Upper lobe of left lung (tissue), 6 donors: ENCODE results near the gene SKOR1. TPM values are rescaled to one million over a fixed set of nuclear protein-coding genes. Genes with fewer than 3 reads are reported as not detected.

Experiments used
- ATAC-seq, 2 donors: fragments of 200-7000 bp; cut with Tn5 transposase; one replicate each; pipeline ENCODE4 v1.9.1; 2022; ENCODE audit warnings: mild to moderate bottlenecking in 2 of 2, moderate library complexity in 2 of 2; ENCODE audit not compliant: low FRiP score in 2 of 2
- DNase-seq, 2 donors: peaks; one replicate each; pipeline ENCODE4 v3.0.0-alpha.2; 2019 to 2020
- H3K27ac ChIP-seq, 4 donors: fragments of 200-600 bp; sonication (generic); one replicate each; pipeline ENCODE4 v1.5.1; 2016 to 2019
- H3K27me3 ChIP-seq, 4 donors: fragments of 200-600 bp; sonication (generic); one replicate each; pipeline ENCODE4 v1.5.1; 2017 to 2019
- H3K36me3 ChIP-seq, 4 donors: fragments of 200-600 bp; sonication (generic); one replicate each; pipeline ENCODE4 v1.5.1; 2016 to 2019
- H3K4me1 ChIP-seq, 4 donors: fragments of 200-600 bp; sonication (generic); one replicate each; pipeline ENCODE4 v1.5.1; 2018 to 2019
- H3K4me3 ChIP-seq, 4 donors: fragments of 200-600 bp; sonication (generic); one replicate each; pipeline ENCODE4 v1.5.1; 2017 to 2019; ENCODE audit warnings: mild to moderate bottlenecking in 2 of 4, moderate library complexity in 1 of 4
- H3K9me3 ChIP-seq, 4 donors: fragments of 200-600 bp; sonication (generic); one replicate each; pipeline ENCODE4 v1.5.1; 2018 to 2019
- CTCF ChIP-seq, 6 experiments: fragments of 450-650 bp in 4 of 6; fragments of 200-600 bp in 2 of 6; sonication (generic) in 2 of 6; IDR thresholded peaks; one replicate each; pipeline ENCODE4 v1.5.1; 2016 to 2019; ENCODE audit warnings: antibody characterized with exemption in 6 of 6
- EP300 ChIP-seq, 4 donors: sonication (generic); formaldehyde crosslinking; IDR thresholded peaks; one replicate each; pipeline ENCODE4 v1.5.1; 2017; ENCODE audit warnings: antibody characterized with exemption in 4 of 4, control low read depth in 2 of 4
- POLR2A ChIP-seq, 4 donors: fragments of 450-650 bp; IDR thresholded peaks; one replicate each; pipeline ENCODE4 v1.5.1; 2016 to 2017; ENCODE audit warnings: antibody characterized with exemption in 4 of 4, mild to moderate bottlenecking in 2 of 4
- POLR2AphosphoS5 ChIP-seq, 2 donors: sonication (generic); formaldehyde crosslinking; IDR thresholded peaks; one replicate each; pipeline ENCODE4 v1.5.1; 2017; ENCODE audit warnings: antibody characterized with exemption in 2 of 2
- WGBS, 2 donors: methylation state at CpG; one replicate each; pipeline ENCODE4 v1.1.5; 2017 to 2018; 5-methylcytosine and 5-hydroxymethylcytosine counted together
- small RNA-seq, 4 donors: library from RNA; depleted of rRNA; stranded (forward); fragments of <200 nt; gene quantifications; one replicate each; pipeline ENCODE3, GENCODE V24; 2016
- total RNA-seq, 6 donors: library from RNA; depleted of rRNA in 4 of 6; stranded (reverse); fragments of >200 nt in 4 of 6; gene quantifications; one replicate each; pipeline versions ENCODE4 v1.1.0 to v1.2.1, GENCODE V29; 2016 to 2021
- donor health status: DM: no; HTN: no; CAD: no; lungs with moderate emphysema.
- donor health status: DM: no; HTN: yes; CAD: no; lungs with severe emphysema.

The SKOR1 gene
- total RNA-seq, 6 donors from 2014 or later = 0.44 to 4.2 (median 0.63) TPM

- Histone ChIP-seq H3K27me3 (no peaks in the 10 kb centered on the region), H3K4me1 (peaks cover 14 to 46% (median 23%) of the 10 kb centered on the region in 4 donors), H3K36me3 (no peaks in the 10 kb centered on the region), H3K9me3 (no peaks in the 10 kb centered on the region), H3K4me3 (peak overlapping the region in 3 of 4 donors; percentile 44 to 56 (median 48)), H3K27ac (peak overlapping the region; percentile 75 to 83 (median 80))
- TF ChIP-seq POLR2A (IDR thresholded peaks at IDR 0.05) (no peak), POLR2AphosphoS5 (IDR thresholded peaks at IDR 0.05) (no peak), EP300 (IDR thresholded peaks at IDR 0.05) (no peak), CTCF (IDR thresholded peaks at IDR 0.05) (no peak)
- 67 to 69% methylated on average over 6 of the region's 6 CpGs for WGBS, 2 donors
- no peak for ATAC-seq
- no peak for DNase-seq
Measured at GRCh38 chr15:67884009-67884408, 58.7 kb downstream of the SKOR1 start.

Small RNA genes within 50 kb of the gene (small RNA-seq; reads per million reads assigned to genes)
- 0 to 0.92 (median 0) reads per million in 4 donors for gene RNU6-1

Other genes with a start within 250 kb of the SKOR1 start
- gene RNU6-1, start 14.5 kb downstream of the SKOR1 start, total RNA-seq = not detected
- 100 to 1,000 TPM in 1 of 6 donors, 10 to 100 TPM in 5; 44.7 to 114 (median 64.3) TPM for gene PIAS1, start 228.8 kb downstream of the SKOR1 start, total RNA-seq